ENCODE measurements around the gene ZNF835. TPM values are rescaled to one million over a fixed set of nuclear protein-coding genes. Genes with fewer than 3 reads are reported as not detected.

ZNF835 gene
- total RNA-seq, 1 donor from 2014 or later, result under 0.01 TPM

GRCh38 chr19:56707821-56708220 lies 36.3 kb upstream of the ZNF835 start:
- H3K36me3 ChIP-seq (ENCODE audit: control insufficient read depth, insufficient read depth, low read length), result no peaks in the 10 kb centered on the region
- no peak for DNase-seq (ENCODE audit: low read depth)
- no peak for TF ChIP-seq CTCF (IDR thresholded peaks at IDR 0.05; ENCODE audit: insufficient read depth, low read length, severe bottlenecking)
- no peaks in the 10 kb centered on the region for H3K27me3 ChIP-seq (ENCODE audit: control insufficient read depth, insufficient read depth, low read length)
- H3K4me3 ChIP-seq (ENCODE audit: low read depth, low read length), result no peak overlapping the region
- no peak for FAIRE-seq

GRCh38 chr19:56705939-56706338 lies 34.4 kb upstream of the ZNF835 start:
- no peak for TF ChIP-seq CTCF (IDR thresholded peaks at IDR 0.05; ENCODE audit: insufficient read depth, low read length, severe bottlenecking)
- no peak overlapping the region for H3K4me3 ChIP-seq (ENCODE audit: low read depth, low read length)

GRCh38 chr19:56701895-56702294 lies 30.3 kb upstream of the ZNF835 start:
- no peak overlapping the region for H3K4me3 ChIP-seq (ENCODE audit: low read depth, low read length)
- no peaks in the 10 kb centered on the region for H3K36me3 ChIP-seq (ENCODE audit: control insufficient read depth, insufficient read depth, low read length)
- H3K27me3 ChIP-seq (ENCODE audit: control insufficient read depth, insufficient read depth, low read length), result no peaks in the 10 kb centered on the region
- FAIRE-seq (no peak), DNase-seq (ENCODE audit: low read depth) (no peak)
- no peak for TF ChIP-seq CTCF (IDR thresholded peaks at IDR 0.05; ENCODE audit: insufficient read depth, low read length, severe bottlenecking)

More at GRCh38 chr19:56705939-56706338, 34.4 kb upstream of the ZNF835 start:
- Histone ChIP-seq H3K27me3 (ENCODE audit: control insufficient read depth, insufficient read depth, low read length) (no peaks in the 10 kb centered on the region), H3K36me3 (ENCODE audit: control insufficient read depth, insufficient read depth, low read length) (no peaks in the 10 kb centered on the region)
- DNase-seq (ENCODE audit: low read depth), result no peak
- no peak for FAIRE-seq

GRCh38 chr19:56699552-56699951 lies 28.0 kb upstream of the ZNF835 start:
- FAIRE-seq (peak; percentile 66), DNase-seq (ENCODE audit: low read depth) (no peak)
- no peak for TF ChIP-seq CTCF (IDR thresholded peaks at IDR 0.05; ENCODE audit: insufficient read depth, low read length, severe bottlenecking)
- Histone ChIP-seq H3K36me3 (ENCODE audit: control insufficient read depth, insufficient read depth, low read length) (no peaks in the 10 kb centered on the region), H3K27me3 (ENCODE audit: control insufficient read depth, insufficient read depth, low read length) (no peaks in the 10 kb centered on the region), H3K4me3 (ENCODE audit: low read depth, low read length) (no peak overlapping the region)

- TF ChIP-seq CTCF (IDR thresholded peaks at IDR 0.05; ENCODE audit: insufficient read depth, low read length, severe bottlenecking), result no peak
These were observed 20.8 kb upstream of the ZNF835 start for GRCh38 chr19:56692206-56692895.

GRCh38 chr19:56690670-56691069 lies 19.1 kb upstream of the ZNF835 start:
- DNase-seq (ENCODE audit: low read depth) (no peak), FAIRE-seq (no peak)
- Histone ChIP-seq H3K4me3 (ENCODE audit: low read depth, low read length) (no peak overlapping the region), H3K36me3 (ENCODE audit: control insufficient read depth, insufficient read depth, low read length) (no peaks in the 10 kb centered on the region), H3K27me3 (ENCODE audit: control insufficient read depth, insufficient read depth, low read length) (no peaks in the 10 kb centered on the region)
- TF ChIP-seq CTCF (IDR thresholded peaks at IDR 0.05; ENCODE audit: insufficient read depth, low read length, severe bottlenecking), result no peak

More at GRCh38 chr19:56692206-56692895, 20.8 kb upstream of the ZNF835 start:
- no peak for FAIRE-seq
- no peak for DNase-seq (ENCODE audit: low read depth)
- no peak overlapping the region for H3K4me3 ChIP-seq (ENCODE audit: low read depth, low read length)
- H3K36me3 ChIP-seq (ENCODE audit: control insufficient read depth, insufficient read depth, low read length), result no peaks in the 10 kb centered on the region
- no peaks in the 10 kb centered on the region for H3K27me3 ChIP-seq (ENCODE audit: control insufficient read depth, insufficient read depth, low read length)
